Activated T-cell treated with anti-CD3 and anti-CD28 coated beads, Interleukin-2, amount 50 U/mL, for 48 hours (primary cell): ENCODE data around the gene GGN.
A peak's percentile ranks its signal among the peaks of the same experiment; 100 is the strongest.
"Not testable (repeated sequence)": the region's sequence is repeated elsewhere in the genome, so short reads cannot be mapped to it uniquely, and the experiment has no call there.

Experiments used
- DNase-seq, 2 experiments: peaks; one replicate each; pipeline ENCODE4 v3.0.0-alpha.2; 2020

Gene GGN

DNA sequence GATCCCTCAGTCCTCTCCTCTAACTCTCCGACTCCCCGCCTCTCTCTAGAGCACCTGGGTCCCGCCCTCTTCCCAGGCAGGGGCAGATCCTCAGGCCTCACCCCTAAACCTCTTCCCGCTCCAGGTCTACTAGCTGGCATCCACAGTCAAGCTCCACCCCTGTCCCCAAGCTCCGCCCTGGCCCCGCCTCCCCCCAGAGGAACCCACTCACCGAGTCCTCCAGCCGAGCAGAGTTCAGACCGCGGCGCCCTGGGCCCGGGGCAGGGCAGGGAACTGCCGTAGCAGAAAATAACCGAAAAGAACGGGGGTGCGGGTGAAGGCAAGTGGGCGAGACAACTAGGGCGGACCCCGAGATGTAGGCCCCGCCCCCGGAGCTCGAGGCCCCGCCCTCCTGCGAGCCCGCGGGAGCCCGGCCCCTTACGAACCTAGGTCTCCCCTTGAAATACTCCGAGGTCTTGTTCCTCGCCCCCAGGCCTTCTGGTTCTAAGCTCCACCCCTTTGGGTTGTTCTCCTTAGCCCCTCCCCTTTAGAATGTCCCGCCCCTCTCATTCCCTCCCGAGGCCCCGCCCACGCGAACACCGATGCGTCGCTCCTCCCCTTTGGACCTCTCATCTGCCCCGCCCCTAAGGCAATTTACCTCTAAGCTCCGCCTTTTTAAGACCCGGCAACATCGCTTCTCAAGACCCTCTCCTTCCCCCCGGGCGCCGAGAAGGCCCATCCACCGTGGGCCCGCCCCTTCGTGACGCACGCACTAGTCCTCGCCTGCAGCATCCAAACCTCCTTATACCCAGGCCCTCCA is at the start of gene GGN:
Gene GGN, minus strand, starts transcription at position 485 of the 799 bp plus-strand sequence. CDS start 773 bp downstream, outside the sequence.
- DNase-seq = peak; percentile 90 to 91

DNA sequence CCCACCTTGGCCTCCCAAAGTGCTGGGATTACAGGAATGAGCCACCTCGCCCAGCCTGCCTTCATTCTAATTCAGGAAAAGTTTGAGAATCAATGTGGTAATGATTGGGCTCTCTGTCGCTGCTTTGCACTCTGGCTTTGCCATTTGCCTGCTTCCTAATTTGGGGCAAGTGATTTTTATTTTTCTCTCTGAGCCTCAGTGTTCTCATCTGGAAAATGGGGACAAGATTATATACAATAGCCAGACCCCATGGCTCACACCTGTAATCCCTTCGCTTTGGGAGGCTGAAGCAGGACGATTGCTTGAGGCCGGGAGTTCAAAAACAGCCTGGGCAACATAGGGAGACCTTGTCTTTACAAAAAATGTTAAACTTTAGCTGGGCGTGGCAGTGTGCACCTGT is 49.5 kb upstream of the GGN start:
- no peak for DNase-seq

DNA sequence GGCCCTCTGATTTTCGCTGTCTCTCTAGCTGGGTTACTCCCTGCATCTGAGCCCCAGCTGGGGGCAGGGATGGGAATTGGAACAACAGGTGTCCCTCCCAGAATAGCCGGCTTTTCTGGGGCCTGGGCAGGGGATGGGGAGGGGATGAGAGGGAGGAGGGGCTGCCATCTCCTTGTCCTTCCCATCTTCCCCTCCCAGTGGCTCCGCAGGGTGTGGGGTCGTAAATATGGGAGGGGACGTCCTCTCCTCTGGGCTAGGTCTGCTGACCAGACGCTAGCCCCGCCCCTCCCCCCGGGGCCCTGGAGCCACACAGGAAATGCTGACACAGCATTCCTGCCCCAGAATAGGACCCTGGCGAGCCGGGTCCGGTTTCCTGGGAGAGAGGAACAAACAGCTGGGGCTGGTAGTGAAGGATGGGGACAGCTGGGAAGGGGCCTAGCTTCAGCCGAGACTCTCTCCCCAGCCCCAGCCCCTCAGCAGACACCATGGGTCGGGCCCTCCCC is 46.8 kb upstream of the GGN start:
- DNase-seq = no peak

DNA sequence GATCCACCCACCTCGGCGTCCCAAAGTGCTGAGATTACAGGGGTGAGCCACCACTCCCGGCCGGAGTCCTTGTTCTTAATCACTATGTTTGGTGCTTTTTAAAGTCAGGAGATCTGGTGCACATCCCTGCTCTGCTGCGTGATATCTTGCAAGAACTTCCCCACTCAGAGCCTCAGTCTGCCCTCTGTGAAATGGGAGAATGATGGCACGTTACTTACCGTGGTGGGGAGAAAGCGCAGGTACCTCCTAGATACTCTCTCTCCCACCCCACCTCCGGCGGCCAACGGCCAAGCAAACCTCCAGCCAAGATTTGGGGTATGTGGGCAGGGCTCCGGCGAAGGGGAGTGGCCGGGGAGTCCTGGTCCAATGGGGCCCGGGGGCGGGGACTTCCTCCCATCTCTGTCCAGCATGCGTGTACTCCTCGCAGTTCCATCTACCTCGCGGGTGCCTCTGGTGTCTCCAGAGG is 45.5 kb upstream of the GGN start, which contains the start of gene RYR1:
Gene RYR1, plus strand, starts transcription at position 424 of the 466 bp plus-strand sequence. CDS start 139 bp downstream, outside the sequence.
- peak; percentile 73 to 78 for DNase-seq

DNA sequence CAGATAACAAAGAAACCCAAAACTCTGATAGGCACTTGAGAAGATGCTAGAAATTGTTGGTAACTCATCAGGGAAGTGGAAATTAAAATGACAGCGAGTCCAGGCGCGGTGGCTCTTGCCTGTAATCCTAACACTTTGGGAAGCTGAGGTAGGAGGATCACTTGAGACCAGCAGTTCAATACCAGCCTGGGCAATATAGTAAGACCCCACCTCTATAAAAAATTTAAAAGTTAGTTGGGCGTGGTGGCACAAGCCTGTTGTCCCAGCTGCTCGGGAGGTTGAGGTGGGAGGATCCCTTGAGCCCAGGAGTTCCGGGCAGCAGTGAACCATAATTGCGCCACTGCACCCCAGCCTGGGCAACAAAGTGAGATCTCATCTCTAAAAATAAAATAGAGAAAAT is 43.1 kb upstream of the GGN start:
- no peak for DNase-seq

DNA sequence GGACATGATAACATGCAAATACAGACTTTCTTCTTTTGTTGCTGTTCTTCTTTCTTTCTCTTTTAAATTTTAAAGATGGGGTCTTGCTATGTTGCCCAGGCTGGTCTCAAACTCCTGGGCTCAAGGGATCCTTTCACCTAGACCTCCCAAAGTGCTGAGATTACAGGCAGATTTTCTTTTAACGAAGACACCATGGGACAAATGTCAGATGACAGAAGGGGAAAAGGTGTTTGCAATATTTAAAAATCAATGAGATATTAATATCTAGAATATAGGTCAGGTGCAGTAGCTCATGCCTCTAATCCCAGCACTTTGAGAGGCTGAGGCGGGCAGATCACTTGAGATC is 42.0 kb upstream of the GGN start:
- no peak for DNase-seq

GRCh38 chr19:38429055-38429810 is 41.4 kb upstream of the GGN start:
- peak; percentile 55 to 58 for DNase-seq

DNA sequence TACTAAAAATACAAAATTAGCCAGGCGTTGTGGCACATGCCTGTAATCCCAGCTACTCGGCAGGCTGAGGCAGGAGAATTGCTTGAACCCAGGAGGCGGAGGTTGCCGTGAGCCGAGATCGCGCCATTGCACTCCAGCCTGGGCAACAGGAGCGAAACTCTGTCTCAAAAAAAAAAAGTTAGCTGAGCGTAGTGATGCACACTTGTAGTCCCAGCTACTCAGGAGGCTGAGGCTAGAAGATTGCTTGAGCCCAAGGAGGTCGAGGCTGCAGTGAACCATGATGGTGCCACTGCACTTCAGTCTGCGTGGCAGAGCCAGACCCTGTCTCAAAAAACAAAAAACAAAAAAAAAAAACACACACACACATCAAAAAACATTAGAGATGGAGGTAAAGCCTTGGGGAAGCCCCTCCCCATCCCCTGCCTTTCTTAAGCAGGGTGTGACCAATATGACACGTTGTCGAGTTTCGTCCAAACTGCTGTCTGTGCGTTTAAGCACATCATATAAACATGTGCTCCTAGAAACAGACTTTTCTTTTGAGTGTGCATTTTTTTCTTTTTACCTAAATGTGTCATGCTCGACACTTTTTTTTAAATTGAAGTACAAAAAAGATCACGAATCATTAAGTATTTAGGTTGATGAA is 39.3 kb upstream of the GGN start:
- DNase-seq = peak; percentile 61 to 68

GRCh38 chr19:38425810-38426466 is 38.1 kb upstream of the GGN start, which contains the start of gene RASGRP4:
Gene RASGRP4, minus strand, starts transcription at chr19:38426219. Its CDS starts 128 bp downstream, at chr19:38426091.
- DNase-seq = peak; percentile 58 to 68

DNA sequence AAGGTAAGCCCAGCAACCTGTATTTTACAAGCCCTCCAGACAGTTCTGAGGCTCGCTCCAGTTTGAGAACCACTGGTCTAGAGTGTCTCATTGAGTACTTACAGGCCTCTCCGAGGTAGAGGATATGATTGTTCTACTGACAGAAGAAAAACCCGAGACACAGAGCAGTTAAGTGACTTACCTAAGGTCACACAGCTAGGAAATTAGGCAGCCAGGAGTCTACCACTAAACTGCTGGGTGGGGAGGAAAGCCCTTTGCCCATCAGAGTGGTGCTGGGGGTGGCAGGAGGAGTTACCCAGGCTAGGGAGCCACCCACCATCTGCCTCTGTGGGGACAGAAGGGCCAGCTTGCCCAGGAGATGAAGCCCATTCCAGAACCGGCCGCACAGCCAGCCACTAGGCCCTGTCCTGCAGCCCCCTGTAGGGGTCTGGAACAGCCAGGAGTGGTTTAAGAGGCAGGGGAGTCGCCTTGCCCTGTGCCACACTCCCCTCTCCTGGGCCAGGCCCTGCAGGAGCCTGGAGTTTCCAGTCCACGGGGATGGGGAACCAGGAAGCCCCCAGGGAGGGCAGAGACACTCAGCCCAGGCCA is 37.5 kb upstream of the GGN start:
- no peak for DNase-seq

DNA sequence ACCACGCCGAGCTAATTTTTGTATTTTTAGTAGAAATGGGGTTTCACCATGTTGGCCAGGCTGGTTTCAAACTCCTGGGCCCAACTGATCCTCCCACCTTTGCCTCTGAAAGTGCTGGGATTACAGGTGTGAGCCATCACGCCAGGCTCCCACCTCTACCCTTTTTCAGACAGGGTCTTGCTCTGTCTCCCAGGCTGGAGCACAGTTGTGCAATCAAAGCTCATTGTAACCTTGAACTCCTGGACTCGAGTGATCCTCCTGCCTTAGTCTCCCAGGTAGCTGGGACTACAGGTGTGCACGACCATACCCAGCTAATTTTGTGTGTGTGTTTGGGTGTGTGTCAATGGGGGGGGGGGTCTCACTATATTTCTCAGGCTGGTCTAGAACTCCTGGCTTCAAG is 36.4 kb upstream of the GGN start:
- no peak for DNase-seq

DNA sequence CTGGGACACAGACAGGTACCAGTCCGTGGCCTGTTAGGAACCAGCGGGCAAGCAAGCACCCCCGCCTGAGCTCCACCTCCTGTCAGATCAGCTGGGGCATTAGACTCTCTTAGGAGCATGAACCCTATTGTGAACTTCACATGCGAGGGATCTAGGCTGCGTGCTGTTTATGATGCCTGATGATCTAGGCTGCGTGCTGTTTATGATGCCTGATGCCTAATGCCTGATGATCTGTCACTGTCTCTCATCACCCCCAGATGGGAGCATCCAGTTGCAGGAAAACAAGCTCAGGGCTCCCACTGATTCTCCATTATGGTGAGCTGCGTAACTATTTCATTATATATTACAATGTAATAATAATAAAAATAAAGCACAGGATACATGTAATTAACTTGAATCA is 34.6 kb upstream of the GGN start:
- no peak for DNase-seq

- no peak for DNase-seq
These were observed 34.0 kb upstream of the GGN start for GRCh38 chr19:38421856-38422255.

DNA sequence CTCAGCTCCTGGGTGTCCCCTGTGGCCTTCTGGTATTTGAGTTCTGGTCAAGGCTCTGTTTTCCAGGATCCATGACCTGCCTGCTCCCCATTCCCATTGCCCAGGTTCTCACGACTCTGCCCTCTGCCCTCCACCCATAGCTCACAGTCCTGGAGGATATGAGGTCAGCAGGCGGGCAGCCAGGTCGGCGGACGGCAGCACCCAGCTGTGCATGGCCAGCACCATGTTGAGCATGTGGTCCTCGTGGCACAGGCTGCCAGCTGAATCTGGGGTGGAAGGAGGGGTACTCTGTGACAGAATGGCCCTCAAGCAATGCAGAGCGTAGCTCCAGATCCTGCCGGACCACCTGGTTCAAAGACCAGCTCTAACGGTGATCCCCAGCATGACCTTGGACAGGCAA is 33.1 kb upstream of the GGN start:
- no peak for DNase-seq

- DNase-seq = peak; percentile 76 to 78
These were observed 30.0 kb upstream of the GGN start for GRCh38 chr19:38417544-38418506.

DNA sequence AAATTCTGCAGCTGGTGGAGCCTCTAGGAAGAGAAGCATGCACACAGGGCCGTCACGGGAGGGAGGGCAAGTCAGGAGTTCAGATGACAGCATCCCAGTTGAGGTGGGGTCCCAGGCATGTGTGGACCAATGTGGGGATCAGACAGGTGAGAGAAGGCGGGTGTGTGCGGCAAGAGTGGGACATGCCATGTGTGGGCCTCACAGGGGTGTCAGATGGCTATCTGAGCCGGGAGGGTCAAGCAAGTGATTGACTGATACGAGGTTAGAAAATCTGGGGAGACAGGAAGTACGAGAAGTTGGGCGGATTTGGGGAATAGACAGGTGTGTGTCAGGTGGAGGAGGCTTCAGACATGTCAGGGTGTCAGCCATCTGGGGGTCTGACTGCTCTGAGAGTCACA is 29.3 kb upstream of the GGN start:
- DNase-seq = no peak

DNA sequence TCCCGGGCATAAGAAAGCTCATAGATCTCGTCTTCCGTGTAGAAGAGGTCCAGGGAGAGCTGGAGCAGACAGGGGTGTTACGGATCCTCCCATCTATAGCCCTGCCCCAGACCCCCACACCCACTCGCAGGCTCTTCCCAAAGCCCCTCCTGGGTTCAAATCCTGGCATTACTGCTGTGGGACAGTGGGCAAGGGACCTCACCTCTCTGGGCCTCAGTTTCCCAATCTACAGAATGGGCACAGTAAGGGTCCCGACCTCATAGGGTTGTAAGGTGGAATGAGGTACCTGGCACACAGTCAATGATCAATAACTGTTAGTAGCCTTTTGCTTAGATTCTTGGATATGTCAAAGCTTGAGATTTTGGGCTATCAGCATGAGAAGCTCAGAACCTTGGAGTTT is 25.6 kb upstream of the GGN start:
- DNase-seq = no peak

GRCh38 chr19:38412961-38413360 is 25.1 kb upstream of the GGN start:
- no peak for DNase-seq

GRCh38 chr19:38412491-38412890 is 24.7 kb upstream of the GGN start:
- DNase-seq = no peak

DNA sequence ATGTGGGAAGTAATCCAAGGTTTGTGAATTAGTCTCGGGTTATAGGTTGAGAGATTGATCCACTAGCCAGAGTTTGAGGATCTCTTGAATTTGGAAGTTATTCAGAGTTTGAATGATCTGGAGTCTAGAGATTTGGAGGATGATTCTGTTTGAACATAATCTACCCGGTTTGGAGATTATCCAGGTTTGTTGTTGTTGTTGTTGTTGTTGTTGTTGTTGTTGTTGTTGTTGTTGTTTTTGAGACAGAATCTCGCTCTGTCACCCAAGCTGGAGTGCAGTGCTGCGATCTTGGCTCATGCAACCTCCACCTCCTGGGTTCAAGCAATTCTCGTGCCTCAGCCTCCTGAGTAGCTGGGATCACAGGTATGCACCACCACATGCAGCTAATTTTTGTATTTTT is 24.1 kb upstream of the GGN start:
- DNase-seq = not testable (repeated sequence)
